Liver (tissue), 3 donors: ENCODE measurements around the gene MYBPC1.

ENCODE experiments used
- EGR1 ChIP-seq, 2 donors: IDR thresholded peaks; 2 replicates each; pipeline ENCODE4 v1.6.1; 2016 to 2018; ENCODE audit warnings: antibody characterized with exemption in 2 of 2, low read depth in 2 of 2
- FOXA1 ChIP-seq: IDR thresholded peaks from 2 replicates; pipeline ENCODE4 v1.6.1; 2016; ENCODE audit warnings: antibody characterized with exemption
- JUND ChIP-seq, 2 donors: IDR thresholded peaks; 2 replicates each; pipeline ENCODE4 v1.6.1; 2016; ENCODE audit warnings: antibody characterized with exemption in 2 of 2
- RAD21 ChIP-seq, 2 donors: IDR thresholded peaks; 2 replicates each; pipeline ENCODE4 v1.6.1; 2016; ENCODE audit warnings: antibody characterized with exemption in 2 of 2, mild to moderate bottlenecking in 2 of 2
- RXRA ChIP-seq, 2 donors: IDR thresholded peaks; 2 replicates each; pipeline ENCODE4 v1.6.1; 2017 to 2018; ENCODE audit warnings: antibody characterized with exemption in 2 of 2, mild to moderate bottlenecking in 1 of 2
- TAF1 ChIP-seq: conservative IDR thresholded peaks from 2 replicates; pipeline ENCODE4 v1.6.1; 2016; ENCODE audit warnings: antibody characterized with exemption, mild to moderate bottlenecking
- TF ChIP-seq, protein P1 (sequence below): fragments of 150-350 bp; IDR thresholded peaks from 2 replicates; pipeline ENCODE4 v1.5.1; 2017; ENCODE audit warnings: improper control_type of control experiment, low read depth, low read length; ENCODE audit not compliant: missing input control
- TF ChIP-seq, protein P2 (sequence below): IDR thresholded peaks from 2 replicates; pipeline ENCODE4 v1.6.1; 2016; ENCODE audit warnings: antibody characterized with exemption, mild to moderate bottlenecking
- TF ChIP-seq, protein P3 (sequence below): IDR thresholded peaks from 2 replicates; pipeline ENCODE4 v1.6.1; 2016; ENCODE audit warnings: antibody characterized with exemption
- donor health status: healthy.
- donor health status: healthy.

DNA sequence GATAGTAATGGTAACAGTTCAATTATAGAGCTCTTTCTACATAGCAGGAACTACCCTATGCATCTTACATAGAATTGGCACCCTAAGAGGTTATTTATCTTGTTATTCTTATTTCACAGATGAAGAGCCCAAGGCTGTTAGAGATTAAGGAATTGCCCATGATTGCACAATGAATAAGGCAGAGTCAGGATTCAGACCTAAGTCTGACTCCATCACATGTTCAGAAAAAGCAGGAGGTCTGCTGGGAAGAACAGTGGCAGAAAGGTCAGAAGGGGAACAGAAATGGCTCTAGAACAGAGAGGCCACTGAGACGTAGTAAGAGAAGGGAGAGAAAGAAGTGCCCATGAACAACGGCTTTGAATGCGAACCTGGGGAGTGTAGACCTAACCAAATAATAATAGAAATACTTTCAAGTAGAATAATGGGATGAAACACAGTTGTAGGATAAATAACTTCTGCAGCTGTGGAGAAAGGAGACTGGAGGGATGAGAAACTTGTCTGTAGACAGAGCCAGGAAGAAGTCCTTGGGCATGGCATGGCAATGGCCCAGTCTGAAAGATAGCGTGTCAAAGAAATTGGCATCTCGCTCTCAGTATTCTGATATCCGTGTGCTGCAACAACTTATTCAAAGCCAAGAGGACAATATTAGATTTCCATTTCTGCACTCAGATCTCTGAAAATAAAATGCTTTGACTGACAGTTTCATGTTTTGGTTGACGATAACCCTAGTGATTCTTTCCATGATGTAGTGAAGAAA is 17.6 kb downstream of the MYBPC1 start:
- TF ChIP-seq, protein P1, sequence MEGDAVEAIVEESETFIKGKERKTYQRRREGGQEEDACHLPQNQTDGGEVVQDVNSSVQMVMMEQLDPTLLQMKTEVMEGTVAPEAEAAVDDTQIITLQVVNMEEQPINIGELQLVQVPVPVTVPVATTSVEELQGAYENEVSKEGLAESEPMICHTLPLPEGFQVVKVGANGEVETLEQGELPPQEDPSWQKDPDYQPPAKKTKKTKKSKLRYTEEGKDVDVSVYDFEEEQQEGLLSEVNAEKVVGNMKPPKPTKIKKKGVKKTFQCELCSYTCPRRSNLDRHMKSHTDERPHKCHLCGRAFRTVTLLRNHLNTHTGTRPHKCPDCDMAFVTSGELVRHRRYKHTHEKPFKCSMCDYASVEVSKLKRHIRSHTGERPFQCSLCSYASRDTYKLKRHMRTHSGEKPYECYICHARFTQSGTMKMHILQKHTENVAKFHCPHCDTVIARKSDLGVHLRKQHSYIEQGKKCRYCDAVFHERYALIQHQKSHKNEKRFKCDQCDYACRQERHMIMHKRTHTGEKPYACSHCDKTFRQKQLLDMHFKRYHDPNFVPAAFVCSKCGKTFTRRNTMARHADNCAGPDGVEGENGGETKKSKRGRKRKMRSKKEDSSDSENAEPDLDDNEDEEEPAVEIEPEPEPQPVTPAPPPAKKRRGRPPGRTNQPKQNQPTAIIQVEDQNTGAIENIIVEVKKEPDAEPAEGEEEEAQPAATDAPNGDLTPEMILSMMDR: no peak
- TF ChIP-seq RAD21 (IDR thresholded peaks at IDR 0.05) (no peak), FOXA1 (no peak), RXRA (IDR thresholded peaks at IDR 0.05) (no peak), EGR1 (IDR thresholded peaks at IDR 0.05; ENCODE audit: low read depth in 2 of 2) (no peak), TAF1 (no peak), JUND (IDR thresholded peaks at IDR 0.05) (no peak)
- TF ChIP-seq, protein P2, sequence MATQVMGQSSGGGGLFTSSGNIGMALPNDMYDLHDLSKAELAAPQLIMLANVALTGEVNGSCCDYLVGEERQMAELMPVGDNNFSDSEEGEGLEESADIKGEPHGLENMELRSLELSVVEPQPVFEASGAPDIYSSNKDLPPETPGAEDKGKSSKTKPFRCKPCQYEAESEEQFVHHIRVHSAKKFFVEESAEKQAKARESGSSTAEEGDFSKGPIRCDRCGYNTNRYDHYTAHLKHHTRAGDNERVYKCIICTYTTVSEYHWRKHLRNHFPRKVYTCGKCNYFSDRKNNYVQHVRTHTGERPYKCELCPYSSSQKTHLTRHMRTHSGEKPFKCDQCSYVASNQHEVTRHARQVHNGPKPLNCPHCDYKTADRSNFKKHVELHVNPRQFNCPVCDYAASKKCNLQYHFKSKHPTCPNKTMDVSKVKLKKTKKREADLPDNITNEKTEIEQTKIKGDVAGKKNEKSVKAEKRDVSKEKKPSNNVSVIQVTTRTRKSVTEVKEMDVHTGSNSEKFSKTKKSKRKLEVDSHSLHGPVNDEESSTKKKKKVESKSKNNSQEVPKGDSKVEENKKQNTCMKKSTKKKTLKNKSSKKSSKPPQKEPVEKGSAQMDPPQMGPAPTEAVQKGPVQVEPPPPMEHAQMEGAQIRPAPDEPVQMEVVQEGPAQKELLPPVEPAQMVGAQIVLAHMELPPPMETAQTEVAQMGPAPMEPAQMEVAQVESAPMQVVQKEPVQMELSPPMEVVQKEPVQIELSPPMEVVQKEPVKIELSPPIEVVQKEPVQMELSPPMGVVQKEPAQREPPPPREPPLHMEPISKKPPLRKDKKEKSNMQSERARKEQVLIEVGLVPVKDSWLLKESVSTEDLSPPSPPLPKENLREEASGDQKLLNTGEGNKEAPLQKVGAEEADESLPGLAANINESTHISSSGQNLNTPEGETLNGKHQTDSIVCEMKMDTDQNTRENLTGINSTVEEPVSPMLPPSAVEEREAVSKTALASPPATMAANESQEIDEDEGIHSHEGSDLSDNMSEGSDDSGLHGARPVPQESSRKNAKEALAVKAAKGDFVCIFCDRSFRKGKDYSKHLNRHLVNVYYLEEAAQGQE: no peak
- TF ChIP-seq, protein P3, sequence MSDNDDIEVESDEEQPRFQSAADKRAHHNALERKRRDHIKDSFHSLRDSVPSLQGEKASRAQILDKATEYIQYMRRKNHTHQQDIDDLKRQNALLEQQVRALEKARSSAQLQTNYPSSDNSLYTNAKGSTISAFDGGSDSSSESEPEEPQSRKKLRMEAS: no peak
